Ectodermal cell (in vitro differentiated cells): ENCODE results near the gene STARD3NL.
"Not testable (repeated sequence)": the region's sequence is repeated elsewhere in the genome, so short reads cannot be mapped to it uniquely, and the experiment has no call there.

Experiments used
- H3K27ac ChIP-seq: 2 replicates; pipeline ENCODE4 v1.7.0; 2013; ENCODE audit warnings: mild to moderate bottlenecking, low read depth, low read length; ENCODE audit not compliant: insufficient read depth, poor library complexity, severe bottlenecking
- H3K27me3 ChIP-seq: 2 replicates; pipeline ENCODE4 v1.7.0; 2013; ENCODE audit warnings: mild to moderate bottlenecking, low read length; ENCODE audit not compliant: insufficient read depth, control insufficient read depth, poor library complexity, severe bottlenecking
- H3K36me3 ChIP-seq: one replicate; pipeline ENCODE4 v1.7.0; 2013; ENCODE audit warnings: low read length; ENCODE audit not compliant: control insufficient read depth, insufficient read depth
- H3K4me1 ChIP-seq: one replicate; pipeline ENCODE4 v1.7.0; 2013; ENCODE audit warnings: low read length; ENCODE audit not compliant: control insufficient read depth, insufficient read depth
- H3K4me3 ChIP-seq: 2 replicates; pipeline ENCODE4 v1.7.0; 2013; ENCODE audit warnings: low read depth, low read length, control low read depth; ENCODE audit not compliant: insufficient read depth
- H3K9me3 ChIP-seq: 2 replicates; pipeline ENCODE4 v1.7.0; 2013; ENCODE audit warnings: mild to moderate bottlenecking, low read length, moderate library complexity; ENCODE audit not compliant: control insufficient read depth
- WGBS, 2 experiments: methylation state at CpG; one replicate each; pipeline ENCODE4 v1.1.7; 2013; ENCODE audit warnings: missing lambda C conversion rate in 2 of 2; 5-methylcytosine and 5-hydroxymethylcytosine counted together

The STARD3NL gene

GRCh38 chr7:38217672-38218071, 39.6 kb downstream of the STARD3NL start:
- no peak overlapping the region for H3K4me3 ChIP-seq
- 94 to 100% methylated on average over 2 of the region's 2 CpGs for WGBS, 2 experiments
- H3K9me3 ChIP-seq = no peaks in the 10 kb centered on the region
- H3K4me1 ChIP-seq = no peaks in the 10 kb centered on the region
- peaks cover 36% of the 10 kb centered on the region for H3K36me3 ChIP-seq
- H3K27ac ChIP-seq = no peak overlapping the region
- no peaks in the 10 kb centered on the region for H3K27me3 ChIP-seq

- no peaks in the 10 kb centered on the region for H3K27me3 ChIP-seq
- H3K9me3 ChIP-seq = no peaks in the 10 kb centered on the region
- H3K4me1 ChIP-seq = no peaks in the 10 kb centered on the region
- WGBS, 2 experiments = 88 to 99% methylated on average over 3 of the region's 3 CpGs
- peaks cover 41% of the 10 kb centered on the region for H3K36me3 ChIP-seq
- no peak overlapping the region for H3K27ac ChIP-seq
- H3K4me3 ChIP-seq = no peak overlapping the region
These were observed 42.4 kb downstream of the STARD3NL start for GRCh38 chr7:38220452-38220851.

- 90 to 96% methylated on average over 5 of the region's 5 CpGs for WGBS, 2 experiments
- H3K9me3 ChIP-seq = no peaks in the 10 kb centered on the region
- no peak overlapping the region for H3K4me3 ChIP-seq
- H3K4me1 ChIP-seq = no peaks in the 10 kb centered on the region
- peaks cover 27% of the 10 kb centered on the region for H3K36me3 ChIP-seq
- no peaks in the 10 kb centered on the region for H3K27me3 ChIP-seq
- H3K27ac ChIP-seq = no peak overlapping the region
These were observed 44.5 kb downstream of the STARD3NL start for GRCh38 chr7:38222481-38223096.

- no peaks in the 10 kb centered on the region for H3K4me1 ChIP-seq
- no peak overlapping the region for H3K4me3 ChIP-seq
- WGBS, 2 experiments = 86 to 97% methylated on average over 1 to 2 of the region's 2 CpGs
- H3K27me3 ChIP-seq = no peaks in the 10 kb centered on the region
- H3K9me3 ChIP-seq = no peaks in the 10 kb centered on the region
- peaks cover 28% of the 10 kb centered on the region for H3K36me3 ChIP-seq
- no peak overlapping the region for H3K27ac ChIP-seq
These were observed 45.3 kb downstream of the STARD3NL start for GRCh38 chr7:38223306-38223705.

- no peak overlapping the region for H3K27ac ChIP-seq
- no peaks in the 10 kb centered on the region for H3K4me1 ChIP-seq
- H3K9me3 ChIP-seq = no peaks in the 10 kb centered on the region
- WGBS, 2 experiments = 95 to 96% methylated on average over 3 to 5 of the region's 5 CpGs
- H3K4me3 ChIP-seq = no peak overlapping the region
- H3K27me3 ChIP-seq = no peaks in the 10 kb centered on the region
- H3K36me3 ChIP-seq = peaks cover 22% of the 10 kb centered on the region
These were observed 46.3 kb downstream of the STARD3NL start for GRCh38 chr7:38224392-38224791.

- WGBS, 2 experiments = 95 to 97% methylated on average over 6 of the region's 6 CpGs
These were observed 51.3 kb downstream of the STARD3NL start for GRCh38 chr7:38229386-38229785.

GRCh38 chr7:38229884-38230642, 52.0 kb downstream of the STARD3NL start:
- no peaks in the 10 kb centered on the region for H3K4me1 ChIP-seq
- H3K27me3 ChIP-seq = no peaks in the 10 kb centered on the region
- no peak overlapping the region for H3K27ac ChIP-seq
- WGBS, 2 experiments = 95 to 98% methylated on average over 4 to 6 of the region's 6 CpGs
- no peak overlapping the region for H3K4me3 ChIP-seq
- H3K9me3 ChIP-seq = no peaks in the 10 kb centered on the region
- H3K36me3 ChIP-seq = peaks cover 11% of the 10 kb centered on the region

More at GRCh38 chr7:38229386-38229785, 51.3 kb downstream of the STARD3NL start:
- no peaks in the 10 kb centered on the region for H3K4me1 ChIP-seq
- no peaks in the 10 kb centered on the region for H3K27me3 ChIP-seq
- H3K27ac ChIP-seq = no peak overlapping the region
- no peak overlapping the region for H3K4me3 ChIP-seq
- no peaks in the 10 kb centered on the region for H3K9me3 ChIP-seq
- peaks cover 14% of the 10 kb centered on the region for H3K36me3 ChIP-seq

- Histone ChIP-seq H3K36me3 (peaks cover 11% of the 10 kb centered on the region), H3K9me3 (no peaks in the 10 kb centered on the region), H3K4me3 (no peak overlapping the region), H3K27me3 (no peaks in the 10 kb centered on the region), H3K4me1 (no peaks in the 10 kb centered on the region), H3K27ac (no peak overlapping the region)
- WGBS, 2 experiments = 88 to 91% methylated on average over 11 of the region's 11 CpGs
These were observed 54.7 kb downstream of the STARD3NL start for GRCh38 chr7:38232502-38233366.

GRCh38 chr7:38234759-38235158, 56.7 kb downstream of the STARD3NL start:
- H3K4me3 ChIP-seq, H3K27me3 ChIP-seq, H3K36me3 ChIP-seq, H3K4me1 ChIP-seq, H3K27ac ChIP-seq, H3K9me3 ChIP-seq: not testable (repeated sequence)
- 92 to 94% methylated on average over 11 of the region's 11 CpGs for WGBS, 2 experiments

- H3K9me3 ChIP-seq = no peaks in the 10 kb centered on the region
- no peaks in the 10 kb centered on the region for H3K27me3 ChIP-seq
- no peak overlapping the region for H3K4me3 ChIP-seq
- no peak overlapping the region for H3K27ac ChIP-seq
- 89 to 95% methylated on average over 4 of the region's 4 CpGs for WGBS, 2 experiments
- H3K36me3 ChIP-seq = no peaks in the 10 kb centered on the region
- H3K4me1 ChIP-seq = no peaks in the 10 kb centered on the region
These were observed 57.6 kb downstream of the STARD3NL start for GRCh38 chr7:38235606-38236005.
